HG03575 (cell line): ENCODE measurements around the gene GLI1.

Experiments
- ATAC-seq: cut with Tn5 transposase; IDR thresholded peaks from one replicate; pipeline ENCODE4 v1.9.1; 2021; ENCODE audit not compliant: unreplicated experiment, insufficient number of reproducible peaks, low FRiP score; ENCODE audit errors: extremely low read depth

Gene GLI1

DNA sequence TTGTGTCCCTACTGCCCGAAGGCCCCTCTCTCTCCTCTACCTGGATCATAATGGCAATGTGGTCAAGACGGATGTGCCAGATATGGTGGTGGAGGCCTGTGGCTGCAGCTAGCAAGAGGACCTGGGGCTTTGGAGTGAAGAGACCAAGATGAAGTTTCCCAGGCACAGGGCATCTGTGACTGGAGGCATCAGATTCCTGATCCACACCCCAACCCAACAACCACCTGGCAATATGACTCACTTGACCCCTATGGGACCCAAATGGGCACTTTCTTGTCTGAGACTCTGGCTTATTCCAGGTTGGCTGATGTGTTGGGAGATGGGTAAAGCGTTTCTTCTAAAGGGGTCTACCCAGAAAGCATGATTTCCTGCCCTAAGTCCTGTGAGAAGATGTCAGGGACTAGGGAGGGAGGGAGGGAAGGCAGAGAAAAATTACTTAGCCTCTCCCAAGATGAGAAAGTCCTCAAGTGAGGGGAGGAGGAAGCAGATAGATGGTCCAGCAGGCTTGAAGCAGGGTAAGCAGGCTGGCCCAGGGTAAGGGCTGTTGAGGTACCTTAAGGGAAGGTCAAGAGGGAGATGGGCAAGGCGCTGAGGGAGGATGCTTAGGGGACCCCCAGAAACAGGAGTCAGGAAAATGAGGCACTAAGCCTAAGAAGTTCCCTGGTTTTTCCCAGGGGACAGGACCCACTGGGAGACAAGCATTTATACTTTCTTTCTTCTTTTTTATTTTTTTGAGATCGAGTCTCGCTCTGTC lies 2.7 kb upstream of the GLI1 start:
- no peak for ATAC-seq

DNA sequence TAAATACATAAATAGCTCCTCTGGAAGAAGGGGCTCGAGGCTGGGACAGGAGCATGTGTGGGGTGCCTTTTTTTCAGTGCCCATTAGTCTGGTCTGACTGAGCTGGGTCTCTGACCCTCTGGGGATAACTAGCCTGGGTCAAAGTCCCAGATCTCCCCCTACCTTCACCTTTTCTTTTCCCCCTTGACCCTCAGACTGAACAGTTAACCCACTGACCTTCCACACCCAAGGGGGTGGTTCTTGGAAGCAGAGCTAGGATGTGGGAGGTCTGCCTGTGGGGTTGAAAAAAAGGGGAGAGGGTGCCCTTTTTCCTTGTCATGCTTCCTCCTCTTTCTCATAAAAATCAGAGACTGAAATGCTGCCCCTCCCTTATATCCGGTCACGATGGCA lies 925 bp upstream of the GLI1 start:
- no peak for ATAC-seq

- ATAC-seq: peak; percentile 26
Observed at GRCh38 chr12:57459055-57459749, 383 bp upstream of the GLI1 start.

DNA sequence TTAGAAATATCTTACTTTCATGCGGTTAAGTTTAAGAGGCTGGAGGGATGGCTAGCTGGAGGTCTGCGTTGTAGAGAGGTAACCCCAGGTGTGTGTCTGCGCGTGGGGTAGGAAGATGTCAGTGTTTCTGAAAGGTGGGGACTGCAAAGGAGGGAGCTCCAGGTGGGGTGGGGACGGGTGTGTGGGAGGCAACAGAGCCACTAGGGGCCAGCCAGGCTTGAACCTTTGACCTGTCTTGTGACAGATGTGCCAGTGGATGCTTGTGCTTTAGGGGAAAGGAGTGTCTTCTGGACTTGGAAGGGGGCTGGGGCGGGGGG lies 841 bp downstream of the GLI1 start:
- no peak for ATAC-seq

- ATAC-seq: no peak
Observed at GRCh38 chr12:57460841-57461275, 1.3 kb downstream of the GLI1 start.

DNA sequence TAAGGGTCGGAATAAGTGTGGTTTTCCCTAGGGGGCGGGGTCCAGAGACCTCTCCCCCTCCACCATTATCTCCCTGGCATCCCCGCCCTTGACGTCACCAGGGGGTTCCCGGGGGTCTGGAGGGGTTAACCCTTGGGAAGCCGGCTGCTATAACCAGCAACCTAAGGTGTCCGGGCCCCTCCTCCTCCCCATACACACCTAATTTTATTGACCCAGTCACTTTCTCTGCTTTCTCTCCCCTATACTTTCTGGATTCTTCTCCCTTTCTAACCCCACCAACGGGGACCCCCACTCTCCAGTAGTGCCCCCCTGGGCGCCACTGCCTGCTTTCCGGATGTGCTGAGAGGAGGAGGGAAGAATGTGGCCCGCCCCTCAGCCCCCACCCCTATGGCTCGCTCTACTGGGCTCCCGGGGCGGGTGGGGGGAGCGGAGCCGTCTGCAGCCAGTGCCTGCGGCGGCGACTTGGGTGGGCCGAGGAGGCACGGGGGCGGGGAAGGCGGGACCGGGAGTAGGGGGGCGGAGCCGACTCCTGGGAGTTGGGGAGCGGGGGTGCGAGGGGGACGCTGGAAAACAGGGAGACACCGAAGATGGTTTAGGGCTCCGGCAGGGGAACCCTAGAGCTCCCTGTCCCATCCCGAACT lies 1.8 kb downstream of the GLI1 start:
- no peak for ATAC-seq

DNA sequence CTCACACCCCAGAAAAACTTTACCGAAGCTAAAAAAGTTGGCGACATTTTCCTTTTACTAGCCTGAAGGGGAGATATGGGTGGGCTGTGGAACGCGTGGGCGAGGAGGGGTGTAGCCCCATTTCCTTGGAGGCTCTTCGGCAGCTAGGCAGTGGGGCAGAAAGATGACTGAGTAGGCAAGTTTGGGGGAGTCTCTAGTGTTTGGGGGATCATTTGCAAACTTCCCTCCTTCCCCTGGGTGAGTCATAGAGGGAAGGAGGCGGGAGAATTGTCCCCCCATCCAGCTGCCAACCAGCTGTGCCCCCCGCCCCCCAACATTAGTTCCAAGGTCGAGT lies 2.3 kb downstream of the GLI1 start:
- no peak for ATAC-seq

GRCh38 chr12:57462251-57462911 lies 2.8 kb downstream of the GLI1 start:
- ATAC-seq: no peak

DNA sequence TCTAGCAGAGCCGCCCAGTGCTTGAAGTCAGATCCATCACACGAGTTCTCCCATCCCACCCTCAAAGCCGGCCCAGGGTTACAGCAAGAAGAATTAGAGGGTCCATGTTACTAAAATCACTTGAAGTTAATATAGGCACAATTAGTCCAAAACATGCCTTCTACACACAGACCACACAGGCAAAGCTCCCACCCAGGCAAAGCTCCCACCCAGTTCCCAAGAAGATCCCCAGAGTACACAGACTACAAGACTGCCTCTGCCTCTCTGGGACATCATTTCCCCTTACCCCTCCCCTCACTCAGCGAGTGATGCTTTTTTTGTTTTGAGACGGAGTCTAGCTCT lies 3.3 kb downstream of the GLI1 start:
- ATAC-seq: no peak

DNA sequence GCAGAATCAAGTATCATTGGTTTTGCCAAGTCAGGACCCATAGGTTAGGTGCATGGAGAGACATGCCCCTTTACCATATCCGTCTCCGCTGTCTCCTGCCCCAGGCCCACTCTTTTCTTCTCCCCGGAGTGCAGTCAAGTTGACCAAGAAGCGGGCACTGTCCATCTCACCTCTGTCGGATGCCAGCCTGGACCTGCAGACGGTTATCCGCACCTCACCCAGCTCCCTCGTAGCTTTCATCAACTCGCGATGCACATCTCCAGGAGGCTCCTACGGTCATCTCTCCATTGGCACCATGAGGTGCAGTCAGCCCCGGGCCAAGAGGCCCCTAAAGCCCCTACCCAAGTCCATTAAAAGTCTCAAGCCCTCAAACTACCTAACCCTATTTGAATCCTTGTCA lies 5.0 kb downstream of the GLI1 start:
- ATAC-seq: no peak

DNA sequence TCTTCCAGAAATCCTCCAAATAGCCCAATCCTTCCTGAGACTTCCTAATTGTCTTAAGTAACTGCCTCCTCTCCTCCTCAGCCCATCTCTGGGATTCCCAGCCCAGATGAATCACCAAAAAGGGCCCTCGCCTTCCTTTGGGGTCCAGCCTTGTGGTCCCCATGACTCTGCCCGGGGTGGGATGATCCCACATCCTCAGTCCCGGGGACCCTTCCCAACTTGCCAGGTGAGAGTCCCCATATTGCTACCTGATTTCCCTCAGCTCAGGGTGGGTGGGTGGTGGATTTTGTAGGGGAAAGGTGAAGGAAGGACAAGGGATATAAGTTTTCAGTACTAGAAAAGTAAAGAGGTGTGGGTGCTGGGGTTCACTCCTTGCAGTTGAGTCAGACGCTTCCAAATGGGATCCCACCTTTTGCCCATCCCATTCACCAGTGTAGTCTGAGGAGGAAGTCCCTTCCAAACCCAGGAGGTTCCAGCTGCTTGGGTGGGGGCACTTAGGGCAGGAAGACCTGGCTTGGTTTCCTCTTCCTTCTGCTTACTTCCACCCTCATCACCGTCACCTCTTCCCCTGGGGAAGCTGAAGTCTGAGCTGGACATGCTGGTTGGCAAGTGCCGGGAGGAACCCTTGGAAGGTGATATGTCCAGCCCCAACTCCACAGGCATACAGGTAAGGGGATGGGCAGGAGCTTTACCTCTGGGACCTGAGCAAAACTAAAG lies 5.6 kb downstream of the GLI1 start:
- ATAC-seq: no peak

- no peak for ATAC-seq
Observed at GRCh38 chr12:57465747-57466505, 6.3 kb downstream of the GLI1 start.

DNA sequence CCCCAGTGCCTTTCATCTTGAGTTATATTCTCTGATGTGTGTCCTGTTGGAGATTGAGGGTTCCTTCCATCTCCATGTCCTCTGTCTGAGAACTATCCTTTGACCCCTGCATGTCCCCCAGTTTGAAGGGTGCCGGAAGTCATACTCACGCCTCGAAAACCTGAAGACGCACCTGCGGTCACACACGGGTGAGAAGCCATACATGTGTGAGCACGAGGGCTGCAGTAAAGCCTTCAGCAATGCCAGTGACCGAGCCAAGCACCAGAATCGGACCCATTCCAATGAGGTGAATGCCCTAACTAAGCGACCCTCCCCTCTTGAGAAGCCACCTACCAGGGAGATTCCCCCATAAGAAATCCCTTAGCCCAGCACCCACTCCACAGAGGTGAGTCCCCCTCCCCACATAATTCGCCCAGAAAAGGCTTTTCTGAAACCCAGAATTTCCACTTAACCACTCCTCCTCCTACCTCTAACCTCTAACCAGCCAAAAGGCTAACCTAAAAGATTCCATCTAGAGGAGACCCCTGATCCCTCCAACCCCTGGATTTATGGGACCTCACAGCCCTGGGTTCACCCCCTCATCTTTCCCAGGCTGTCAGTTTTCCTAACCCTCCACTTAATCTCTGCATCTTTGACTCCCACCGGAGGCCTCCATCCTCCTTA lies 7.8 kb downstream of the GLI1 start:
- no peak for ATAC-seq

GRCh38 chr12:57467915-57468314 lies 8.3 kb downstream of the GLI1 start:
- no peak for ATAC-seq

DNA sequence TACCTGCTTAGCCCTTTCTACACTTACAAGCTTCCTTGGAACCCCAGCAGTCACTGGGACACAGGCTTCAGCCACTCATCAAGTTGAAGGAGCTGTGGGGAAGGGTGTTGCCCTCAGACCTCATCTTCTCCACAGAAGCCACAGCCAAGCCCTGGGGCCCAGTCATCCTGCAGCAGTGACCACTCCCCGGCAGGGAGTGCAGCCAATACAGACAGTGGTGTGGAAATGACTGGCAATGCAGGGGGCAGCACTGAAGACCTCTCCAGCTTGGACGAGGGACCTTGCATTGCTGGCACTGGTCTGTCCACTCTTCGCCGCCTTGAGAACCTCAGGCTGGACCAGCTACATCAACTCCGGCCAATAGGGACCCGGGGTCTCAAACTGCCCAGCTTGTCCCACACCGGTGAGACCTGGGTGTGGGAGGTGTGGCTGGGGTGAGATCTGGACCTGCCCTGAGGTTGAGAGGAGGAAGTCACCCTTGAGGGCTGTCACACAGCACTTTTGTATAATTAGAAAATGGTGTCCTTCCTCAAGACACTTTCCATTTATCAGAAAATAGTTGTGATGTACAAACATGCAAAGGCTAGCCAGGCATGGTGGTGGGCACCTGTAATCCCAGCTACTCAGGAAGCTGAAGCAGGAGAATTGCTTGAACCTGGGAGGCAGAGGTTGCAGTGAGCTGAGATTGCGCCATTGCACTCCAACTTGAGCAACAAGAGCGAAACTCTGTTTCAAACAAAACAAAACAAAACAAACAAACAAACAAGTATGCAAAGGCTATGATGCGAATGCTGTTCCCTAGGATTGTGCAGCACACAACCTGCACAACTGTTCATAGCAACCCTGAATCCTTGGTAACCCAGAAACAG lies 9.9 kb downstream of the GLI1 start:
- no peak for ATAC-seq

- no peak for ATAC-seq
Observed at GRCh38 chr12:57470286-57470969, 10.8 kb downstream of the GLI1 start.
